HG03571 (cell line): ENCODE results near the gene PLEKHO2.

ENCODE experiments used
- ATAC-seq: cut with Tn5 transposase; IDR thresholded peaks from one replicate; pipeline ENCODE4 v1.9.1; 2021; ENCODE audit not compliant: unreplicated experiment

The PLEKHO2 gene

DNA sequence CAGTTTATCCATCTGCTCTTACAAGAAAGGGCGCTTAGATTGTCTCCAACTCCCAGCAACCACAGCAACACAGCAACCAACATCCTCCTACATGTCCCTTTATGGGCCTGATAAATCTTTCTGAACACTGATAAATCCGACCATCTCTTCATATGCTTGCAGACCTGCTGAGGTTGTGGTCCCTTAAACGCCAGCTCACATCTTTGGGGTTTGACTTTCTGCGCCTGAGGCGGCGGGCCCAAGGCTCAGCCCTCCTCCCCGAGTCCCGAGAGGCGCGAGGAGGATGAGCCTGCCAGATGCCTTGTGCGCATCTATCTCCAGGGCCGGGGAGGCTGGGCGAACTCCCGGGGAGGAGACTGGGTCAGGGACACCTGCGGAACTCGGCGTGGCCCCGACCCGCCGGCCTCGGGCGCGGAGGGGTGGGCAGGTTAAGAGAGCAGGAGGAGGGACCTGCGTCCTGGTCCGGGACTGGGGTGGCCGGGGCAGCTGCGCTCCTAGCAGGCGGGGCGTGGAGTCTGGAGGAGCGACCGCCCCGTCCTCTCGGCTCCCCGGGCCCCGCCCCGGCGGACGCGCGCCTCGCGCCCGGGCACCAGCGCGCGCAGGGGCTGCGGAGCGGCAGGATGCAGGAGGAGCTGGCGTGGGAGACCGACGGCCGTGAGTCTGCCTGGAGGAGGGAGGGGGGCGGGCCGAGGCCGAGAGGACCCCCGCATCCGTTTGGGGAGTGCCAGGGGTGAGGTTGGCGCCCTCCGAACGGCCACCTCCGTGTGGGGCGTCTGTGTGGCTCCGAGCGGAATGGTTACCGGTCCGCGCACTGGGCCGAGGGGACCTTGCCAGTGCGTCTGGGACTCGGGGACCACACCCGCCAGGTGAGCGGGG is 69.8 kb downstream of the PLEKHO2 start, which contains the start of gene ANKDD1A:
ANKDD1A (plus strand) TSS at position 592 of the 876 bp plus-strand sequence; CDS start at position 621, 29 bp downstream.
- no peak for ATAC-seq

DNA sequence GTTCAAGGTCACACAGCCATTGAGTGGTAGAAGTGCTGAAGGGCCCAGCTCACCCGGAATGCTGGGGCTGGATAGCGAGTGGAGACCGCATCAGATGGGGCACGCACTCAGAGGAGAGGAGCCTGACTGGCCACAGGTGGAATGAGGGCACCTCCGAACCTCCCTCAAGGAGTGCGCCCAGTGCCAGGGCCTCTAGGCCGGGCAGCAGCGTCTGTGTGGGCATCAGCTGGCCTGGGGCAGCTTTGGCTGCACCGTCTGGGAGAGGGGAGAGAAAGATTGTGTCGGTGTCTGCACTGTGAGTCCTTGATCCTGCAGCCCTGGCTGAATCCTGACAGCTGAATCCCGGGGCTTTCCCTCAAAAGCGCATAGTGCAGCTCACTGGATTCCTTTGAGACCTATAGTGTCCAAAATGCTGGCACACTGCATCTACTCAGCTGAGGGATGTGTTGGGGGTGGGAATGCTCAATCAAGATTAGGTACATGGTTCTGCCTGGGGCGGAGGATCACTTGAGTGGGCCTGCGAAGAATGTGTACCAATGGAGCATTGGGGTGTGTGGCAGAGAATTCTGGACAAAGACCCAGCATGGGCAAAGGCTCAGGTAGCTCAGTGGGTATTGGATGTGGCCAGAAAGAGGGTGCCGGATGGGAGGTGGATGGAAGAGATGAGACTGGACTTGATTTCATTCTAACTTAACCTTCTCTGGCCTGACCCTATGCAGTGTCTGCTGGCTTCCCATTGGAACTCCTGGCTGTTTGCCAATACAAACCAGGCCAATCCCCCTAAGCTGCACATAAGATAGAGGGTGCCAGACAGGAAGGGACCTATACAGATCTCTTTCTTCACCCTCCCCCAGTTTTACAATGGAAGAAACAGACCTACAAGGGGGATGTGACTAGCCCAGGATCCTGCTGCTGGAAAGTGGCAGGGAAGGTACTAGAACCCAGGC is 70.9 kb downstream of the PLEKHO2 start:
- ATAC-seq: no peak

DNA sequence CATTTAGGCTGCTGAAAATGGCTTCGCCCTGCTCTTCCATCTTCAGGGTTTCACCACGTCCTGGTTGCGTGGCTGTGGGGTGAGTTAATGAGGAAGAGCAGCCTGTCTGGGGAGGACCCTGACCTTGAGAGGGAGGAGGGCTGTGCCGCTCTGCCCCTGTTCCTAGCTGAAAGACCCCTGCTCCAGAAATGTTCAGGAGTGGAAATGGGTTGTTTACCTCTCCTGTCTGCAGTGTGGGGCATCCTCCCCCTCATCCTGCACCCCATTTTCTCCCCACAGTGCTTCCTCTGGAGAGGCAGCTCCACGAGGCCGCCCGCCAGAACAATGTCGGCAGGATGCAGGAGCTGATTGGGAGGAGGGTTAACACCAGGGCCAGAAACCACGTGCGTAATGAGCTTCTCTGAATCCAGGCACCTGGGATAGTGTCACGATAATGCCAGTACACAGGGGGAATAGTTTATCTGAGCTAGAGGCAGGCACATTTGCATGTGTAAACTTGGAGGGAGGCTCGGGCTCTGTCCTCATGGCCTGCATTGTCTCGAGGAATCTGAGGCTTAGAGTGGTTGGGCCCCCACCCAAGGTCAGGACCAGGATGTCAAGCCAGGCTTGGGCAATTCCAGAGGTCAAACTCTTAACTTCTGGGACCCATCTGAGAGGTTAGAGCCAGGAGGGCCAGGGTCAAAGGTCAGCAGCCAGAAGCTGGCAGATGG is 74.0 kb downstream of the PLEKHO2 start:
- no peak for ATAC-seq

DNA sequence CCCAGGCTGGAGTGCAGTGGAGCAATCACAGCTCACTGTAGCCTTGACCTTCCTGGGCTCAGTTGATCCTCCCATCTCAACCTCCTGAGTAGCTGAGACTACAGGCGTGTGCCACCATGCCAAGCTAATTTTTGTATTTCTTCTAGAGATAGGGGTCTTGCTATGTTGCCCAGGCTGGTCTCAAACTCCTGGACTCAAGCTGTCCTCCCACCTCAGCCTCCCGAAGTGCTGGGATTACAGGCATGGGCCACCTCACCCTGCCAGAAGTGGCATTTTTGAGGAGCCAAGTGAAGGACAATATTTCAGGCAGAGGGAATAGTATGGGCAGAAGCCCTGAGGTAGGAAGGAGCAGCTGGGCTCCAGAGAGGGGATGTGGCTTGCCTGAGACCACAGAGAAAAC is 74.7 kb downstream of the PLEKHO2 start:
- ATAC-seq: no peak

DNA sequence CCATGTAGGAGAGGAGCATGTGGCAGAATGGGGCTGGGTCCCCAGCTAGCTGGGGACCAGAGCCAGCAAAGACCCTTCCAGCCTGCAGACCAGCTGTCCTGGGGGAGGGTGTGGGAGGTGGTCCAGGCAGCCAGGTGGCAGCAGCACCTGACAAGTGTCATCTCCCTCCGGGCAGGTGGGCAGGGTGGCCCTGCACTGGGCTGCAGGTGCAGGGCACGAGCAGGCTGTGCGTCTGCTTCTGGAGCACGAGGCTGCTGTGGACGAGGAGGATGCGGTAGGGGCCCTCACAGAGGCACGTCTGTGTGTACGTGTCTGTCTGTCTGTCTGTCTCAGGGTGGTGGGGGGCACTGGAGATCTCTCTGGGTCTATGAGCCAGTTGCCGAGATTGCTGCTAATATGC is 75.5 kb downstream of the PLEKHO2 start:
- ATAC-seq: no peak
